ENCODE results near the gene TRAPPC11. TPM values are rescaled to one million over a fixed set of nuclear protein-coding genes. Genes with fewer than 3 reads are reported as not detected.

Gene TRAPPC11
- total and polyA plus RNA-seq, 8 donors: 10.6 to 173 (median 48.4) TPM

GRCh38 chr4:183747380-183747779, 88.3 kb downstream of the TRAPPC11 start:
- Histone ChIP-seq H3K4me1 (peaks cover 0 to 12% (median 0%) of the 10 kb centered on the region in 4 donors), H3K9me3 (no peaks in the 10 kb centered on the region), H3K4me3 (no peak overlapping the region), H3K27ac (no peak overlapping the region), H3K36me3 (no peaks in the 10 kb centered on the region), H3K27me3 (no peaks in the 10 kb centered on the region)
- intact Hi-C loops (cut with DNase I; ENCODE audit: low total_unique reads): no loop called here
- TF ChIP-seq EP300 (IDR thresholded peaks at IDR 0.05) (no peak), POLR2AphosphoS5 (IDR thresholded peaks at IDR 0.05) (no peak), POLR2A (IDR thresholded peaks at IDR 0.05) (no peak)
- TF ChIP-seq, protein P1, sequence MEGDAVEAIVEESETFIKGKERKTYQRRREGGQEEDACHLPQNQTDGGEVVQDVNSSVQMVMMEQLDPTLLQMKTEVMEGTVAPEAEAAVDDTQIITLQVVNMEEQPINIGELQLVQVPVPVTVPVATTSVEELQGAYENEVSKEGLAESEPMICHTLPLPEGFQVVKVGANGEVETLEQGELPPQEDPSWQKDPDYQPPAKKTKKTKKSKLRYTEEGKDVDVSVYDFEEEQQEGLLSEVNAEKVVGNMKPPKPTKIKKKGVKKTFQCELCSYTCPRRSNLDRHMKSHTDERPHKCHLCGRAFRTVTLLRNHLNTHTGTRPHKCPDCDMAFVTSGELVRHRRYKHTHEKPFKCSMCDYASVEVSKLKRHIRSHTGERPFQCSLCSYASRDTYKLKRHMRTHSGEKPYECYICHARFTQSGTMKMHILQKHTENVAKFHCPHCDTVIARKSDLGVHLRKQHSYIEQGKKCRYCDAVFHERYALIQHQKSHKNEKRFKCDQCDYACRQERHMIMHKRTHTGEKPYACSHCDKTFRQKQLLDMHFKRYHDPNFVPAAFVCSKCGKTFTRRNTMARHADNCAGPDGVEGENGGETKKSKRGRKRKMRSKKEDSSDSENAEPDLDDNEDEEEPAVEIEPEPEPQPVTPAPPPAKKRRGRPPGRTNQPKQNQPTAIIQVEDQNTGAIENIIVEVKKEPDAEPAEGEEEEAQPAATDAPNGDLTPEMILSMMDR (IDR thresholded peaks at IDR 0.05): no peak
- no peak for DNase-seq
- 87 to 100% (median 94%) methylated on average over 2 of the region's 2 CpGs for WGBS, 5 donors

DNA sequence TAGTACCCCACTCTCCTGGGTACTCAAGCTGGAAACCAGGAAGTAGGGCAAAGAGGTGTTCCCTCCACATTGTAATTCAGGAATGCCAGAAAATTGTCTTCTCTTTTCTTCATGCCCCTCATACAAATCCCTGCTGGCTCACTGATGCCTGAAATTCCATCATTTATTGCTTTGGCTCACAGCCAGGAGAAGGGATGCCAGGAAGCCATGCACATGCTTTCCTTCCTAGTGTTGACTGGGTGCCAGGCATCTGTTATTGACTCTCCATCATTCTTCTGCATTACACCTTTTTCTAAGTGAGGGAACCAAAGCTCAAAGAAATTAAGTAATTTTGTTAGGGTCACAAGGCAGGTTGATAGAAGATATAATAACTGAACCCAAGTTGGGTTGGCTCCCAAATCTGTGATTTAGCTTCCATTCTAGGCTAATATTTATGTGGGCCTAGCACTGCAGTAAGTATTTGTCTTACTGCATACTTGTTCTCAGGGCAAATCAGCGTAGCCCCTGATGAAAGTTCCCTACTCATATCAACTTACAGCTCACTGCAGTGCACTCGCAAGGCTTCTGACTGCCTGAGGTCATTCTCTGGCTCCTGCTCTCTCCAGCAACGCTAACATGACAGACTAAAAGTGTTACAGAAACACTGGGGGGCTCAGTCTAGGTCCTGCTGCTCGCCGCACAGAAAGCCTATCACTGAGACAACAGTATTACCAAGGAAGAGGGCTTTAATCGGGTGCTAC, 89.0 kb downstream of the TRAPPC11 start:
- TF ChIP-seq POLR2A (IDR thresholded peaks at IDR 0.05): no peak
- Histone ChIP-seq H3K27ac (no peak overlapping the region), H3K27me3 (no peaks in the 10 kb centered on the region), H3K4me1 (peaks cover 0 to 12% (median 0%) of the 10 kb centered on the region in 4 donors), H3K4me3 (no peak overlapping the region), H3K9me3 (no peaks in the 10 kb centered on the region), H3K36me3 (no peaks in the 10 kb centered on the region)
- peak in 1 of 2 donors; percentile 58 for DNase-seq
- intact Hi-C loops (cut with DNase I; ENCODE audit: low total_unique reads): no loop called here
- WGBS, 5 donors: 54 to 76% (median 65%) methylated on average over 6 of the region's 6 CpGs

DNA sequence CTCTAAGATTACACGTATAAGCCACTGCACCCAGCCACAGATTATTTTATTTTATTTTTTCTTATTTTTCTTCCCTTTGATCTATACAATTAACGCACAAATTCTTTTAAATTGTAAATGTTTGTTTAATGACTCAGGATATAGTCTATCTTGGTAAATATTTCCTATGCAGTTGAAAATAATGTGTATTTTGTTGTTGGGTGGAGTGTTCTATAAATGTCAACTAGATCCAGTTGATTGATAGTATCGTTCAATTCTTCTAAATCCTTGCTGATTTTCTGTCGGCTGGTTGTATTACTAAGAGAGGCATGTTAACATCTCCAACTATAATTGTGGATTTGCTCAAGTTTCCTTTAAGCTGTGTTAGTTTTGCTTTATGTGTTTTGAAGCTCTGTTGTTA, 92.0 kb downstream of the TRAPPC11 start:
- intact Hi-C loops (cut with DNase I; ENCODE audit: low total_unique reads): no loop called here
- DNase-seq: no peak
- Histone ChIP-seq H3K4me1 (peaks cover 0 to 12% (median 0%) of the 10 kb centered on the region in 4 donors), H3K4me3 (no peak overlapping the region), H3K27ac (no peak overlapping the region), H3K27me3 (no peaks in the 10 kb centered on the region), H3K9me3 (no peaks in the 10 kb centered on the region), H3K36me3 (no peaks in the 10 kb centered on the region)
- WGBS, 5 donors: 45 to 60% (median 58%) methylated on average over 4 of the region's 4 CpGs
- TF ChIP-seq, protein P1 (IDR thresholded peaks at IDR 0.05): no peak

GRCh38 chr4:183755596-183755995, 96.5 kb downstream of the TRAPPC11 start:
- TF ChIP-seq, protein P1 (IDR thresholded peaks at IDR 0.05): no peak
- peaks cover 0 to 6% (median 5%) of the 10 kb centered on the region in 4 donors for H3K4me1 ChIP-seq
- no peak for DNase-seq
- no peaks in the 10 kb centered on the region for H3K36me3 ChIP-seq
- H3K27me3 ChIP-seq: peaks cover 0 to 6% (median 0%) of the 10 kb centered on the region in 3 donors
- intact Hi-C loops (cut with DNase I; ENCODE audit: low total_unique reads): no loop called here
- no peak overlapping the region for H3K4me3 ChIP-seq
- WGBS, 5 donors: 67 to 83% (median 80%) methylated on average over 2 of the region's 2 CpGs
- no peak overlapping the region for H3K27ac ChIP-seq
- H3K9me3 ChIP-seq: no peaks in the 10 kb centered on the region

DNA sequence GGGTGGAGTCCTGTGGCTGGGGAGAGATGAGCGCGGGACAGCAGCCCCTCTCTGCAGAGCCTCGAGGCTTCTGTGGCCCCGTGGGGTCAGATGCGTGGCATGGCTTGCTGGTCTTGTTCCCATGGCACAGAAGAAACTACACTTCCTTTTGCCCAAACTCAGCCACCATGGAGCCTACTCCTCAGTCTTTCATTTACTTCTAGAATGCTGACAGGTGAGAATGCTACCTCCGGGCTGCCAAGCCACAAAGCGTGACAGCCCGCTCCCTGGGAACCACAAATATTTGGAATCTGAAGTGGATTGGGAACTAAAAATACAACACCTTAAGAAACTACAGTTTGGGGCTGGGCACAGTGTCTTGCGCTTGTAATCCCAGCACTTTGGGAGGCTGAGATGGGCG, 98.0 kb downstream of the TRAPPC11 start:
- Histone ChIP-seq H3K27me3 (peaks cover 0 to 6% (median 0%) of the 10 kb centered on the region in 3 donors), H3K4me1 (peaks cover 0 to 10% (median 8%) of the 10 kb centered on the region in 4 donors), H3K36me3 (no peaks in the 10 kb centered on the region), H3K27ac (no peak overlapping the region), H3K4me3 (no peak overlapping the region), H3K9me3 (no peaks in the 10 kb centered on the region)
- intact Hi-C loops (cut with DNase I; ENCODE audit: low total_unique reads): no loop called here
- WGBS, 5 donors: 64 to 78% (median 75%) methylated on average over 10 of the region's 10 CpGs
- TF ChIP-seq POLR2AphosphoS5 (IDR thresholded peaks at IDR 0.05) (no peak), EP300 (IDR thresholded peaks at IDR 0.05) (no peak), POLR2A (IDR thresholded peaks at IDR 0.05) (no peak)
- TF ChIP-seq, protein P1 (IDR thresholded peaks at IDR 0.05): no peak
- no peak for DNase-seq

Data from stomach (tissue), 9 donors.